ENCODE results near the gene AHDC1.

AHDC1 gene

GRCh38 chr1:27517907-27518718 is 85.8 kb downstream of the AHDC1 start:
- H3K27me3 Mint-ChIP-seq (ENCODE audit: low read depth) = no peaks in the 10 kb centered on the region
- TF ChIP-seq, protein P1, sequence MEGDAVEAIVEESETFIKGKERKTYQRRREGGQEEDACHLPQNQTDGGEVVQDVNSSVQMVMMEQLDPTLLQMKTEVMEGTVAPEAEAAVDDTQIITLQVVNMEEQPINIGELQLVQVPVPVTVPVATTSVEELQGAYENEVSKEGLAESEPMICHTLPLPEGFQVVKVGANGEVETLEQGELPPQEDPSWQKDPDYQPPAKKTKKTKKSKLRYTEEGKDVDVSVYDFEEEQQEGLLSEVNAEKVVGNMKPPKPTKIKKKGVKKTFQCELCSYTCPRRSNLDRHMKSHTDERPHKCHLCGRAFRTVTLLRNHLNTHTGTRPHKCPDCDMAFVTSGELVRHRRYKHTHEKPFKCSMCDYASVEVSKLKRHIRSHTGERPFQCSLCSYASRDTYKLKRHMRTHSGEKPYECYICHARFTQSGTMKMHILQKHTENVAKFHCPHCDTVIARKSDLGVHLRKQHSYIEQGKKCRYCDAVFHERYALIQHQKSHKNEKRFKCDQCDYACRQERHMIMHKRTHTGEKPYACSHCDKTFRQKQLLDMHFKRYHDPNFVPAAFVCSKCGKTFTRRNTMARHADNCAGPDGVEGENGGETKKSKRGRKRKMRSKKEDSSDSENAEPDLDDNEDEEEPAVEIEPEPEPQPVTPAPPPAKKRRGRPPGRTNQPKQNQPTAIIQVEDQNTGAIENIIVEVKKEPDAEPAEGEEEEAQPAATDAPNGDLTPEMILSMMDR (IDR thresholded peaks at IDR 0.05; ENCODE audit: unreplicated experiment in 3 of 3) = no peak
- no peaks in the 10 kb centered on the region for H3K36me3 Mint-ChIP-seq (ENCODE audit: low read depth)
- peaks cover 82% of the 10 kb centered on the region for H3K4me1 Mint-ChIP-seq
- no peaks in the 10 kb centered on the region for H3K9me3 Mint-ChIP-seq
- H3K4me3 Mint-ChIP-seq = peak overlapping the region in 2 of 3 experiments; percentile 4 to 15
- H3K27ac Mint-ChIP-seq = peak overlapping the region; percentile 85 to 98 (median 94)

DNA sequence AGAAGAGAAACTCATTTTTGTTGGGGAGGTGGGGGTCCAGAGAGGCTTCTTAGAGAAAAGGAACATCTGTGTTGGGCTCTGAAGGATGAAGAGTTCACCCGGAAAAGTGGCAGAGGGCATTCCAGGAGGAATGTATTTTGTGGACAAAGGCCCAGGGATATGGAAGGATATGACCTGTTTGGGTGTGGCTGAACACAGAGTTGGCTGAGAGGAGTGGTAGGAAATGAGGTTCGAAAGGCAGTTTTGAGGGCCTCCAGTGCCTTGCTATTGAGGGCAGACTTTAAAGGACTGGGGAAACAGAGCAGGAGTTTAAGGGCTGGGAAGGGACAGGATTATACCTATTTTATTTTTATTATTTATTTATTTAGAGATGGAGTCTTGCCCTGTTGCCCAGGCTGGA is 86.6 kb downstream of the AHDC1 start:
- peak overlapping the region; percentile 85 to 98 (median 94) for H3K27ac Mint-ChIP-seq
- no peaks in the 10 kb centered on the region for H3K9me3 Mint-ChIP-seq
- TF ChIP-seq, protein P1 (IDR thresholded peaks at IDR 0.05; ENCODE audit: unreplicated experiment in 3 of 3) = no peak
- H3K4me1 Mint-ChIP-seq = peaks cover 74% of the 10 kb centered on the region
- no peaks in the 10 kb centered on the region for H3K36me3 Mint-ChIP-seq (ENCODE audit: low read depth)
- peak overlapping the region in 1 of 3 experiments; percentile 16 for H3K4me3 Mint-ChIP-seq
- H3K27me3 Mint-ChIP-seq (ENCODE audit: low read depth) = no peaks in the 10 kb centered on the region

- H3K27ac Mint-ChIP-seq = peak overlapping the region; percentile 85 to 98 (median 94)
- peaks cover 57% of the 10 kb centered on the region for H3K4me1 Mint-ChIP-seq
- H3K9me3 Mint-ChIP-seq = no peaks in the 10 kb centered on the region
- TF ChIP-seq, protein P1 (IDR thresholded peaks at IDR 0.05; ENCODE audit: unreplicated experiment in 3 of 3) = no peak
- no peaks in the 10 kb centered on the region for H3K36me3 Mint-ChIP-seq (ENCODE audit: low read depth)
- H3K4me3 Mint-ChIP-seq = peak overlapping the region in 1 of 3 experiments; percentile 1
- H3K27me3 Mint-ChIP-seq (ENCODE audit: low read depth) = no peaks in the 10 kb centered on the region
These were observed 88.3 kb downstream of the AHDC1 start for GRCh38 chr1:27515626-27516025.

- peaks cover 58% of the 10 kb centered on the region for H3K4me1 Mint-ChIP-seq
- H3K27ac Mint-ChIP-seq = peak overlapping the region; percentile 57 to 76 (median 73)
- H3K36me3 Mint-ChIP-seq (ENCODE audit: low read depth) = no peaks in the 10 kb centered on the region
- TF ChIP-seq, protein P1 (IDR thresholded peaks at IDR 0.05; ENCODE audit: unreplicated experiment in 3 of 3) = no peak
- H3K9me3 Mint-ChIP-seq = no peaks in the 10 kb centered on the region
- peak overlapping the region in 1 of 3 experiments; percentile 19 for H3K4me3 Mint-ChIP-seq
- no peaks in the 10 kb centered on the region for H3K27me3 Mint-ChIP-seq (ENCODE audit: low read depth)
These were observed 90.0 kb downstream of the AHDC1 start for GRCh38 chr1:27513958-27514357.

DNA sequence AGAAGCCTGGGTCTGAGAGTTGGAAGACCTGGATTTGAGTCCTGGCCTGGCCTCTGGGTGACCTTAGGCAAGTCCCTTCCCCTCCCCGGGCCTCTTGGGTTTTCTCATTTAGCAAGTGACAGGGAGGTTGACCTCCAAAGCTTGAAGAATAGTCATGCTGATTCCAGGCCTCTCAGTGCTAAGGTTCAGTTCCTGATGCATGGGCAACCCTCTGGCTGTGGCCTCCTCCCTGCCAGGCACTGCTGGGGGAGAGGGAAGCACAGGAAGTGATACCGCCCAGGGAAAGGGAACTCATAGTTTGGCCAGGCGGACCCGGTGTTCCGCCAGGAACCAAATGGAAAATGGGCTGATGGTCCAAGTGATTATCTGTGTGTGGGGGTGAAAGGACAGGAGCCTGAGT is 90.4 kb downstream of the AHDC1 start:
- peak overlapping the region; percentile 57 to 76 (median 73) for H3K27ac Mint-ChIP-seq
- H3K9me3 Mint-ChIP-seq = no peaks in the 10 kb centered on the region
- H3K4me3 Mint-ChIP-seq = peak overlapping the region in 2 of 3 experiments; percentile 19 to 32
- no peaks in the 10 kb centered on the region for H3K36me3 Mint-ChIP-seq (ENCODE audit: low read depth)
- peaks cover 56% of the 10 kb centered on the region for H3K4me1 Mint-ChIP-seq
- H3K27me3 Mint-ChIP-seq (ENCODE audit: low read depth) = no peaks in the 10 kb centered on the region
- TF ChIP-seq, protein P1 (IDR thresholded peaks at IDR 0.05; ENCODE audit: unreplicated experiment in 3 of 3) = no peak
